HEK293 (cell line): Measurements from ENCODE around the gene SNAP47.

Experiments used
- GLIS1 ChIP-seq: fragments of 450-650 bp; formaldehyde crosslinking; IDR thresholded peaks from 2 replicates; pipeline ENCODE4 v1.5.1; 2016; ENCODE audit warnings: missing biosample characterization, missing genetic modification characterization
- HOXC10 ChIP-seq: sonication (generic); formaldehyde crosslinking; IDR thresholded peaks from 2 replicates; pipeline ENCODE4 v1.8.1; 2023; ENCODE audit warnings: mild to moderate bottlenecking, missing genetic modification reagents
- KLF1 ChIP-seq: fragments of 450-650 bp; formaldehyde crosslinking; IDR thresholded peaks from 2 replicates; pipeline ENCODE4 v1.5.1; 2016; ENCODE audit warnings: missing biosample characterization, missing genetic modification characterization
- KLF8 ChIP-seq: fragments of 450-650 bp; formaldehyde crosslinking; IDR thresholded peaks from 2 replicates; pipeline ENCODE4 v1.5.1; 2016; ENCODE audit warnings: missing biosample characterization, missing genetic modification characterization
- MZF1 ChIP-seq: fragments of 450-650 bp; formaldehyde crosslinking; IDR thresholded peaks from 2 replicates; pipeline ENCODE4 v1.5.1; 2017; ENCODE audit warnings: missing biosample characterization, missing genetic modification characterization, borderline replicate concordance
- OSR2 ChIP-seq: fragments of 450-650 bp; formaldehyde crosslinking; IDR thresholded peaks from 2 replicates; pipeline ENCODE4 v1.5.1; 2016; ENCODE audit warnings: missing biosample characterization, missing genetic modification characterization
- OVOL3 ChIP-seq: fragments of 450-650 bp; formaldehyde crosslinking; IDR thresholded peaks from 2 replicates; pipeline ENCODE4 v1.5.1; 2016; ENCODE audit warnings: missing biosample characterization, missing genetic modification characterization
- PATZ1 ChIP-seq: fragments of 450-650 bp; formaldehyde crosslinking; IDR thresholded peaks from 2 replicates; pipeline ENCODE4 v1.5.1; 2016; ENCODE audit warnings: missing biosample characterization, missing genetic modification characterization
- REPIN1 ChIP-seq: fragments of 450-650 bp; formaldehyde crosslinking; IDR thresholded peaks from 2 replicates; pipeline ENCODE4 v1.5.1; 2017; ENCODE audit warnings: missing biosample characterization, missing genetic modification characterization, low read depth
- SP2 ChIP-seq: fragments of 450-650 bp; formaldehyde crosslinking; IDR thresholded peaks from 2 replicates; pipeline ENCODE4 v1.5.1; 2016; ENCODE audit warnings: missing biosample characterization, missing genetic modification characterization
- ZBTB20 ChIP-seq: fragments of 450-650 bp; formaldehyde crosslinking; IDR thresholded peaks from 2 replicates; pipeline ENCODE4 v1.5.1; 2016; ENCODE audit warnings: missing biosample characterization, missing genetic modification characterization
- ZFP37 ChIP-seq: fragments of 450-650 bp; formaldehyde crosslinking; IDR thresholded peaks from 2 replicates; pipeline ENCODE4 v1.5.1; 2016; ENCODE audit warnings: missing biosample characterization, missing genetic modification characterization
- ZFP41 ChIP-seq: fragments of 450-650 bp; formaldehyde crosslinking; IDR thresholded peaks from 2 replicates; pipeline ENCODE4 v1.5.1; 2016; ENCODE audit warnings: missing biosample characterization, missing genetic modification characterization, borderline replicate concordance
- ZFP69B ChIP-seq: fragments of 450-650 bp; formaldehyde crosslinking; IDR thresholded peaks from 2 replicates; pipeline ENCODE4 v1.5.1; 2016; ENCODE audit warnings: missing biosample characterization, missing genetic modification characterization
- ZIC2 ChIP-seq: fragments of 450-650 bp; formaldehyde crosslinking; IDR thresholded peaks from 2 replicates; pipeline ENCODE4 v1.5.1; 2016; ENCODE audit warnings: missing biosample characterization, missing genetic modification characterization
- ZNF175 ChIP-seq: fragments of 450-650 bp; formaldehyde crosslinking; IDR thresholded peaks from 2 replicates; pipeline ENCODE4 v1.5.1; 2016; ENCODE audit warnings: missing biosample characterization, missing genetic modification characterization
- ZNF223 ChIP-seq: fragments of 450-650 bp; formaldehyde crosslinking; IDR thresholded peaks from 2 replicates; pipeline ENCODE4 v1.5.1; 2016; ENCODE audit warnings: missing biosample characterization, missing genetic modification characterization
- ZNF23 ChIP-seq: fragments of 450-650 bp; formaldehyde crosslinking; IDR thresholded peaks from 2 replicates; pipeline ENCODE4 v1.5.1; 2016; ENCODE audit warnings: missing biosample characterization, missing genetic modification characterization, borderline replicate concordance
- ZNF266 ChIP-seq: fragments of 450-650 bp; formaldehyde crosslinking; IDR thresholded peaks from 2 replicates; pipeline ENCODE4 v1.5.1; 2016; ENCODE audit warnings: missing biosample characterization, missing genetic modification characterization, low read depth
- ZNF292 ChIP-seq: fragments of 450-650 bp; formaldehyde crosslinking; IDR thresholded peaks from 2 replicates; pipeline ENCODE4 v1.5.1; 2016; ENCODE audit warnings: low read depth, missing biosample characterization, missing genetic modification characterization, borderline replicate concordance
- ZNF335 ChIP-seq: fragments of 450-650 bp; formaldehyde crosslinking; conservative IDR thresholded peaks from 2 replicates; pipeline ENCODE4 v1.5.1; 2016; ENCODE audit warnings: missing biosample characterization, missing genetic modification characterization
- ZNF366 ChIP-seq: fragments of 450-650 bp; formaldehyde crosslinking; conservative IDR thresholded peaks from 2 replicates; pipeline ENCODE4 v1.5.1; 2016; ENCODE audit warnings: missing biosample characterization, missing genetic modification characterization
- ZNF391 ChIP-seq: fragments of 450-650 bp; formaldehyde crosslinking; IDR thresholded peaks from 2 replicates; pipeline ENCODE4 v1.5.1; 2016; ENCODE audit warnings: low read depth, missing biosample characterization, missing genetic modification characterization, borderline replicate concordance
- ZNF449 ChIP-seq: fragments of 450-650 bp; formaldehyde crosslinking; IDR thresholded peaks from 2 replicates; pipeline ENCODE4 v1.5.1; 2017; ENCODE audit warnings: missing biosample characterization, mild to moderate bottlenecking, missing genetic modification characterization, moderate library complexity
- ZNF548 ChIP-seq: fragments of 450-650 bp; formaldehyde crosslinking; IDR thresholded peaks from 2 replicates; pipeline ENCODE4 v1.5.1; 2016; ENCODE audit warnings: missing biosample characterization, missing genetic modification characterization
- ZNF624 ChIP-seq: fragments of 450-650 bp; formaldehyde crosslinking; IDR thresholded peaks from 2 replicates; pipeline ENCODE4 v1.5.1; 2017; ENCODE audit warnings: missing biosample characterization, missing genetic modification characterization
- ZNF645 ChIP-seq: fragments of 450-650 bp; formaldehyde crosslinking; IDR thresholded peaks from 2 replicates; pipeline ENCODE4; 2016; ENCODE audit warnings: missing biosample characterization, missing genetic modification characterization
- ZNF664 ChIP-seq: fragments of 450-650 bp; formaldehyde crosslinking; IDR thresholded peaks from 2 replicates; pipeline ENCODE4 v1.5.1; 2016; ENCODE audit warnings: missing biosample characterization, missing genetic modification characterization
- ZNF677 ChIP-seq: fragments of 450-650 bp; IDR thresholded peaks from 2 replicates; pipeline ENCODE4 v1.5.0; 2018; ENCODE audit warnings: missing biosample characterization, mild to moderate bottlenecking, missing genetic modification characterization, moderate library complexity
- ZNF692 ChIP-seq: fragments of 450-650 bp; formaldehyde crosslinking; IDR thresholded peaks from 2 replicates; pipeline ENCODE4 v1.5.1; 2016; ENCODE audit warnings: missing biosample characterization, missing genetic modification characterization
- ZNF791 ChIP-seq: fragments of 450-650 bp; formaldehyde crosslinking; IDR thresholded peaks from 2 replicates; pipeline ENCODE4 v1.5.1; 2016; ENCODE audit warnings: missing biosample characterization, missing genetic modification characterization
- ZXDB ChIP-seq: fragments of 450-650 bp; formaldehyde crosslinking; IDR thresholded peaks from 2 replicates; pipeline ENCODE4 v1.5.1; 2016; ENCODE audit warnings: missing biosample characterization, missing genetic modification characterization

SNAP47 gene

GRCh38 chr1:227735539-227736285 lies 477 bp downstream of the SNAP47 start (continued):
- TF ChIP-seq ZNF692 (tag by site-specific recombination) (peak; percentile 97), MZF1 (peak; percentile 94), HOXC10 (CRISPR knock-in tag) (no peak), ZFP41 (tag by site-specific recombination) (0 out of 2 replicates have a peak, but pooled peaks have one; percentile 63), ZNF548 (tag by site-specific recombination) (0 out of 2 replicates have a peak, but pooled peaks have one; percentile 6), SP2 (tag by site-specific recombination) (peak; percentile 74; the same call in 1 of the 2 replicates), ZNF23 (tag by site-specific recombination) (no peak), ZXDB (no peak), KLF8 (tag by site-specific recombination) (no peak), ZNF391 (tag by site-specific recombination) (peak; percentile 20; the same call in 1 of the 2 replicates), ZNF266 (tag by site-specific recombination) (0 out of 2 replicates have a peak, but pooled peaks have one; percentile 19), ZNF335 (tag by site-specific recombination) (peak; percentile 35), OVOL3 (tag by site-specific recombination) (no peak), ZNF645 (0 out of 2 replicates have a peak, but pooled peaks have one; percentile 78), ZIC2 (peak; percentile 39; the same call in 1 of the 2 replicates), ZNF449 (tag by site-specific recombination) (peak; percentile 91; the same call in 1 of the 2 replicates), ZNF664 (tag by site-specific recombination) (no peak), REPIN1 (tag by site-specific recombination) (no peak), ZFP37 (tag by site-specific recombination) (0 out of 2 replicates have a peak, but pooled peaks have one; percentile 8), ZNF624 (tag by site-specific recombination) (no peak), GLIS1 (tag by site-specific recombination) (peak; percentile 10; the same call in 1 of the 2 replicates), ZFP69B (peak; percentile 88), ZNF677 (no peak), KLF1 (peak; percentile 73; the same call in 1 of the 2 replicates), ZNF292 (peak; percentile 34; the same call in 1 of the 2 replicates), ZNF223 (tag by site-specific recombination) (0 out of 2 replicates have a peak, but pooled peaks have one; percentile 11), ZNF175 (tag by site-specific recombination) (peak; percentile 86; the same call in 1 of the 2 replicates), ZNF791 (tag by site-specific recombination) (peak; percentile 6; the same call in 1 of the 2 replicates), PATZ1 (tag by site-specific recombination) (peak; percentile 21; the same call in 1 of the 2 replicates), ZBTB20 (tag by site-specific recombination) (peak; percentile 69; the same call in 1 of the 2 replicates), OSR2 (tag by site-specific recombination) (no peak), ZNF366 (tag by site-specific recombination) (peak; percentile 62; the same call in 1 of the 2 replicates)
